Memory B cell (primary cell): ENCODE data around the gene ACAP2.

ENCODE experiments used
- ATAC-seq: fragments of 150-1000 bp; cut with Tn5 transposase; 2 replicates; pipeline ENCODE4 v1.10.0; 2021; ENCODE audit warnings: low read depth, mild to moderate bottlenecking, moderate library complexity
- DNase-seq, 2 donors: peaks; one replicate each; pipeline ENCODE4 v3.0.0; 2022; ENCODE audit warnings: low spot score in 2 of 2
- H3K27ac Mint-ChIP-seq: one replicate; pipeline ENCODE4 v1.8.0; 2022; ENCODE audit warnings: mild to moderate bottlenecking, moderate library complexity, mixed read lengths
- H3K27me3 Mint-ChIP-seq: one replicate; pipeline ENCODE4 v1.8.0; 2022; ENCODE audit warnings: mixed read lengths
- H3K36me3 Mint-ChIP-seq: one replicate; pipeline ENCODE4 v1.8.0; 2022; ENCODE audit warnings: mild to moderate bottlenecking, mixed read lengths
- H3K4me1 Mint-ChIP-seq: one replicate; pipeline ENCODE4 v1.8.0; 2022; ENCODE audit warnings: mixed read lengths
- H3K4me3 Mint-ChIP-seq: one replicate; pipeline ENCODE4 v1.8.0; 2022; ENCODE audit warnings: mild to moderate bottlenecking, moderate library complexity, mixed read lengths
- H3K9me3 Mint-ChIP-seq: one replicate; pipeline ENCODE4 v1.8.0; 2022; ENCODE audit warnings: mixed read lengths

Gene ACAP2

DNA sequence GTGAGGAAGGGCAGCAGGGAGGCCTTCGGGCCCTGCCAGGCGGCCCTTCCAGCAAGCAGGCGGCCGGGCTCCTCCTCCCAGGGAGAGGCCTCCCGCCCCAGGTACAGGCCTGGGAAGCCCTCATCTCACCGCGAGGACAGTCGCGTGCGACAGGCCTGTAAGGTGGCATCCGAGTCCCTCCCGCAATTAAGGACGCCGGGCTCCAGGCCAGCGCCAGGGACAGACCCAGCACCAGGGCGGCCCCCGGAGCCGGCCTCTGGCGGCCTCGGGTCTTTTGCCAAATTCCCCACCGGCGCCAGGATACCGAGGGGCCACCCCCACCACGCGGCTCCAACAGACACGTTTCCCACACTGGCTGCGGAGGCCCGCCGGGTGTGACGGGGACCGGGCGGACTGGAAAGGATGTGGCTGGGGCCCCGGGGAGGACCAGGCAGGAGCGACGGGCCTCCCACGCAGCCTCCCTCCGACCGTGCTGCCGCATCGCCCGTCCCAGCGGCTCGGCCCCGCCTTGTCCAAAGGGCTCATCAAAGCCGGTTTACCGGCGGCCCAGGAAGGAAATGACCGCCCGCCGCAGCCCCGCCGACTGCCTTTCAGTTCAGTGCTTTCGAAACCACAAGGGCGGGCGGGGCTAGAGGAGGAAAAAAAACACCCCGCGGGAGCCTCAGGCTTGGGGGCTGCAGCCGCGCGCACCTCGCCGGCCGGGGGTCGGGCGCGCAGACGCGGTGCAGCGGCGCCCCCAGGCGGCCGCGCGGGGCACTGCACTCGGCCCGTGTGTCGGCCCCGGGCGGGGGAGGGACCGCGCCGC lies 183.1 kb downstream of the ACAP2 start:
- Mint-ChIP-seq H3K4me1 (peaks cover 19% of the 10 kb centered on the region), H3K4me3 (peak overlapping the region; percentile 78), H3K27me3 (no peaks in the 10 kb centered on the region), H3K9me3 (no peaks in the 10 kb centered on the region), H3K27ac (no peak overlapping the region), H3K36me3 (no peaks in the 10 kb centered on the region)
- peak; percentile 92 to 94 for DNase-seq
- peak; percentile 85 for ATAC-seq

DNA sequence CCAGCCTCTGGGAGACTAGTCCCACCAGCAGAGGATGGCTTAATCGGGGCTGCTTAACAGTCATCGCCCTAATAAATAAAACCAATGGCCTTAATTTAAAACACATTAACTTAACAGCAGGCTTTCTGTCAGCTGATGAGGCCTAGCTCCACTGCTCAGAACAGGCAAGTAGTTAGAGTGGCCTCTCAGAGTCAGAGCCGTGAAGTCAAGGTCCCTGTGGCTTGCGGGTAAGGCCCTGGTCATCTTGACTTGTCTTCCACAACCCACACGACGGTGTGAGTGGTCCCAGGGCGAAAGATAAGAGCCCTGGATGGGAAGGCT lies 183.7 kb downstream of the ACAP2 start:
- Mint-ChIP-seq H3K9me3 (no peaks in the 10 kb centered on the region), H3K27me3 (no peaks in the 10 kb centered on the region), H3K4me3 (peak overlapping the region; percentile 14), H3K27ac (peak overlapping the region; percentile 55), H3K36me3 (no peaks in the 10 kb centered on the region), H3K4me1 (peaks cover 19% of the 10 kb centered on the region)
- no peak for ATAC-seq
- DNase-seq, result no peak

DNA sequence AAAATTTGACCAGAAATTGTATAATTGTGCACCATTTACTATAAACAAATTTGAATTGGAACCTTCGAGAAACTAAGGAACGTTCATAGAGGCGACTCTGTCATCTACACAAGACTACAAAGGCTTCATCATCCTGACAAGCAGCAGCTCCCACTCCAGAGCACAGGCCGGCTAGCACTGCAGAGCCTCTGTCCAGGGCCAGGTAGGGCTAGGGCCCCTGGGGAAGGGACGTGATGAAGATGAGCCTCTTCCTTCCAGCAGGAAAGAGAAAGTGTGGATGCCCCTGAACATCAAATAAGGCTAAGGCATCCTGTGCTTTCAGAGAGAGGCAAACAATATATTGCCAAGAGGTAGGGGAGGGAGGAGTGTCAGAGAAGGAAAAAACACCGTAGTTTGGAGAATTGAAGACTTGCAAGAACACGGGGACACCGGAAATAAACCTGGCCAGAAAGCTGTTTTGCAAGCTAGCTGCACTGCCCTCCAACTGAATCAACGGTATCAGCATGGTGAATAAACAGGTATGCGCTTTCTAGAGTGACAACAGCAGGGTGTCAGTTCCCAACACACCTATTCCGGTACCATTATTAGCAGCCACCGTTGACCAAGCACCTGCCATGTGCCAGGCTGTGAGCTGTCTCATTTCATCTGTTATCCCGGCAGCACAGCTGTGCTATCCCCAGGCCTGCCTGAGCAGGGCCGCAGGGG lies 184.2 kb downstream of the ACAP2 start:
- peak overlapping the region; percentile 75 for H3K27ac Mint-ChIP-seq
- peak overlapping the region; percentile 22 for H3K4me3 Mint-ChIP-seq
- H3K27me3 Mint-ChIP-seq, result no peaks in the 10 kb centered on the region
- H3K9me3 Mint-ChIP-seq, result no peaks in the 10 kb centered on the region
- H3K36me3 Mint-ChIP-seq, result no peaks in the 10 kb centered on the region
- ATAC-seq, result no peak
- no peak for DNase-seq
- peaks cover 19% of the 10 kb centered on the region for H3K4me1 Mint-ChIP-seq

DNA sequence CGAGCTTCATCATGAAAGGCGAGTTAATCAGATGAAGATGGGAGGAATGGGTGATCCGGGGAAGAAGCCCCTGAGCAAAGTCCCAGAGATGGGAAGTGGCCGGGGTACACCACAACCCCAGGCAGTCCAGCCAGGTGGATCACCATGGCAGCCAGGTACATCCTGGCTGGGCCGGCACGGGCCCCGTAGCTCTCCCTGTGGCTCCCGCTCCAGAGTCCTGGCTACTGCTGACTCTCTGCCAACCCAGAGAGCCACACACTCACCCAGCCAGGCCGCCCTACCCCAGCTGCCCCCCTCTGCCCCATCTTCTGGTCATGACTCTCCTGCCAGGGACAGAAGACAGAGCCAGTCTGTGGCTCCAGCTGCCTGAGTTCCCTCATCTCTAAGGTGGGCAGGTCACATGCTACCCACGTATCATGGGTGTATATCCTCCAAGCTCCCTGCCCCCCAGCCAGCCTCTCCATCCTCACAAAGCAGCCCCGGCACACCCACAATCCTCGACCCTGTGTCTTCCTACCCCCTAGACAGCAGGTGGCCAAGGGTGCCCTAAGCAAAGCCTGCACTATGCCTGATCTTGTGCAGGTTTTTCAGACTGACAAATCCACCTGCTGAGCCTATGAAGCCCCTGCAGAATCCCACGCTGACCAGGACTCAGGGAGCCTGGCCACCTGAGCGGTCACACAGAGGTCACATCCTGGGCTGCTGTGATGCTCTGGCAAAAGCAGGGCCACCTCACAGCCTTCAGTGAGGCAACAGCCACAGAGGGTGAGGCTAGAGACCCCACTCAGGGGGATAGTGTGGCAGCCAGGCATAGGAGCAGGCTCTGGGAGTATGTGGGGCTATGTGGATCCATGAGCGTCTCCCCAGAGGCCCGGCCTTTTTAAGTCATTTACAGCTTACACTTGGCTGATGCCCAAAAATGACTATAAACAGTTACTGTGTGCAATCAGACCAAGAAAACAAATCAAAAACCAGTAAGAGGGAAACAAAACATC lies 185.1 kb downstream of the ACAP2 start:
- Mint-ChIP-seq H3K36me3 (no peaks in the 10 kb centered on the region), H3K27ac (peak overlapping the region; percentile 75), H3K4me3 (no peak overlapping the region), H3K4me1 (peaks cover 19% of the 10 kb centered on the region), H3K27me3 (no peaks in the 10 kb centered on the region), H3K9me3 (no peaks in the 10 kb centered on the region)
- DNase-seq, result no peak
- ATAC-seq, result no peak

DNA sequence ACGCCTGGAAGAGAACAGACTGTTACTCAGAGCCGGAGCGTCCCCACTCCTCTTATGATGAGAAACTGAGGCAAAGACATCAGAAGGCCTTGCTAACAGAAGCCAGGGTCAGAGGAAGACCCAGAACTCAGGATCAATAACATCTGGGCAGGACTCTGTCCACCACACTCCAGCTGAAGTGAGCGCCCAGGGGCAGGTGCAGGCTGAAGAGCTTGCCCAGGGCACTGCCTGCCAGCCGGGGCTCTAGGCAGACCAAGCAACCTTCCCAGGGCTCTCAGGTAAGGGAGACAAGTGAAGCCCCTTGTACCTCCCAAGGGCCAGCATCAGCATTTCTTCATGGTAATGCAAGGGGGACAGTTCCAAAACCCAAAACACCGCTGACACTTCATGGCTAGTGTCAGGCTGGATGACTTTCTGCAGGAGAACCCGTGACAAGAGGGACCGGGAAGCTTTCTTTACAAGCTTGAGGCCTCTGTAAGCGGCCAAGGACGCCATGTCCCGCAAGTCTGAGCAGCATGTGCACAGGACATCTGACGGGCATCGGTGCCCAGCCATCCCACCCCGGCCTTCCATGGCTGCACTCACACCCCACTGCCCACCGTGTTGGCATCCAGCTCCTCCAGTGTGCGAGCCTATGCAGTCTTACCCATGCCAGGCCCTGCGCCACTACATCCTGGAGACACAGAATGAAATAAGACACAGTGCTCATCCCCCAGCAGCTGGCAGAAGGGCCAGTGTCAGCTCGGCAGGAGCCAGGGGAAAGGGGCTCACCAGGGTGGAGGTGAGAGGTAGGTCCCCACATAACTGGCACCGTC lies 186.0 kb downstream of the ACAP2 start:
- Mint-ChIP-seq H3K9me3 (no peaks in the 10 kb centered on the region), H3K27me3 (no peaks in the 10 kb centered on the region), H3K4me1 (peaks cover 19% of the 10 kb centered on the region), H3K36me3 (no peaks in the 10 kb centered on the region), H3K4me3 (no peak overlapping the region), H3K27ac (no peak overlapping the region)
- ATAC-seq (no peak), DNase-seq (no peak)

DNA sequence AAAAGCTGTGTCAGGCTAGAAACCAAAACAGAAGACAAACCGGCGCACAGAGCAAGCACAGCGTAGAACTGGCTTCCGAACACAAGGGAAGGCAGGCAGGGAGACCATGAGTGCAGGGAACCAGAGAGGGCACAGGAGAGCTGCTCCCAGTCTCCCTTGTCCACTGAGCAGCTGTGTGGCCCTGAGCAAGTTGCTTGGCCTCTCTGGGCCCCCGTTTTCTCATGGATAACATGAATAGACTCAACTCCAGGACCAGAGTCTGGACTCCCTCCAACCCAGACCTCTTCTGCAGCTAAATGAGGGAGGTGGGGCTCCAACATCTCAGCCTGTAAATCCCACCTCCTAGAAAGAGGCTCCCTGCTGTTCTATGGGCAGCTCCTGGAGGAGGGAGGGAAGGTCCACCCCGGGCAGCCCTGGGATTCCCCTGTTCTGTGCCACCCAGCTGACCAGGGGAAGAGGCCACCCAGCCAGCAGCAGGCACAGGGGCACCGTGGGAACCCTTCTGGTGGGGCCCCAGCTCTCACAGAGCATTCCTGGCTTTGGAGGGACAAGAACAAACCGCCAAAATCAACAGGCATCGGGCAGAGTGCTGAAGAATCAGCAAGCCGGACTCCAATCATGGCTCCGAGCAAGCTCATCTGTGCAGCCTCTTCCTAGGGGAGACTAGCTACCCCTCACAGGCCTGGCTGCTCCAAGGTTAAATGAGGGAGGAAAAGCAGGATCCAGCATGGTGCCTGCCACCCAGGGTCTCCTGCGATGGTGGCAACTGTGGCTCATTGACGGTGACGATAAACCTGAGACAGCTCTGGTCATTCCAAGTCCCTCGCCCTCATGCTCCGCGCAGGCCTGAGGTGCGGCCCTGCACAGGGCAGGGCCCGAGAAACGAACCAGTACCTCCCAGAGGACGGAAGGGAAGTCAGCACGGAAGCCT lies 187.0 kb downstream of the ACAP2 start:
- Mint-ChIP-seq H3K27me3 (no peaks in the 10 kb centered on the region), H3K4me1 (peaks cover 15% of the 10 kb centered on the region), H3K4me3 (no peak overlapping the region), H3K9me3 (no peaks in the 10 kb centered on the region), H3K27ac (no peak overlapping the region), H3K36me3 (no peaks in the 10 kb centered on the region)
- ATAC-seq (no peak), DNase-seq (no peak)

DNA sequence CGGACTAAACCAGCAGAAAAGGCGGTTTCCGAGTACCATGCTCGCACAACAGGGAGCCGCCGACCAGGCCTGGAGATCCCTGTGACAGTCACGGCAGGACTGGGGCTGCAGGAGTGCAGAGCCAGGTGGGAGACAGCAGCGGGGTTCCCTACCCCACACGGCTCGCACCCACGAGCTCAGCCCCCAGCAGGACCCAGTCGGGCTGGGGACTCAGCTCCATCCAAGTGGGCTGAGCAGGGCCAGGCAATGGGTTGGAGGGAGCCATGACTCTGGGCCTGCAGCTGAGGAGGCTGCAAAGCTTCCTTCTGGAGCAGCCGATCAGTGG lies 187.7 kb downstream of the ACAP2 start:
- H3K27ac Mint-ChIP-seq, result no peak overlapping the region
- H3K27me3 Mint-ChIP-seq, result no peaks in the 10 kb centered on the region
- H3K4me1 Mint-ChIP-seq, result peaks cover 16% of the 10 kb centered on the region
- DNase-seq, result no peak
- no peak for ATAC-seq
- H3K4me3 Mint-ChIP-seq, result no peak overlapping the region
- no peaks in the 10 kb centered on the region for H3K9me3 Mint-ChIP-seq
- H3K36me3 Mint-ChIP-seq, result no peaks in the 10 kb centered on the region

DNA sequence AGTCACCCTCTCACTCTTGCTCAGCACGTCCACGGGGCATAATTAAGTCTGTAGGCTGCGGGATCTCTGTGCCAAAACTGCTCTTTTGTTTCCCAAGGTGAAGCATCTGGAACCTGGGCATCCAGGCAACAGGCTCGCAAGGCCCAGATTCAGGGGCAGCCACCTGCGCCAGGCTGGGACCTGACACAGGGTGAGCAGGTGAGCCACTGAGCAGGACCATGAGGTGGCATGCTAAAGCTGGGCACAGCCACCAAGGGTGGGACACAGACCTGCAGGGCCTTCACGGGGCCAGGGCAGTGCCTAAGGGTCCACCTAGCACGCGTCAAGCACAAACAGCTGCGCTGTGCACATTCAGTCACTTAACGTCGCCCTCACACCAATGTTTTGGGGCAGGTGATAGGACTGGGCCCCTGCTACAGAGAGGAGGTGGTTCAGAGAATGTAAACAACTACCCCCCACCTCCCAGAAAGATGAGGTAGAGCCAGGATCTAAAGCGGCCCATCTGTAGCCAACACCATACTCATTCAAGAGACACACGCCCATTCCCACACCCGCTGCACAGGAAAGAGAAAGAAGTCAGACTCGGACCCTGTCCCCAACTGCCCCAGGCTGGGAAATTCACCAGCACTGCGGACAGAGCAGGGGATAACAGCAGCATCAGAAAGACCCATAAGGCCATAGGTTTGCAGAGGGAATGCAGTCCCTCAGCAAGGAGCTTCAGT lies 188.2 kb downstream of the ACAP2 start:
- Mint-ChIP-seq H3K27ac (no peak overlapping the region), H3K4me1 (peaks cover 16% of the 10 kb centered on the region), H3K36me3 (no peaks in the 10 kb centered on the region), H3K9me3 (no peaks in the 10 kb centered on the region), H3K4me3 (no peak overlapping the region), H3K27me3 (no peaks in the 10 kb centered on the region)
- ATAC-seq (no peak), DNase-seq (no peak)

DNA sequence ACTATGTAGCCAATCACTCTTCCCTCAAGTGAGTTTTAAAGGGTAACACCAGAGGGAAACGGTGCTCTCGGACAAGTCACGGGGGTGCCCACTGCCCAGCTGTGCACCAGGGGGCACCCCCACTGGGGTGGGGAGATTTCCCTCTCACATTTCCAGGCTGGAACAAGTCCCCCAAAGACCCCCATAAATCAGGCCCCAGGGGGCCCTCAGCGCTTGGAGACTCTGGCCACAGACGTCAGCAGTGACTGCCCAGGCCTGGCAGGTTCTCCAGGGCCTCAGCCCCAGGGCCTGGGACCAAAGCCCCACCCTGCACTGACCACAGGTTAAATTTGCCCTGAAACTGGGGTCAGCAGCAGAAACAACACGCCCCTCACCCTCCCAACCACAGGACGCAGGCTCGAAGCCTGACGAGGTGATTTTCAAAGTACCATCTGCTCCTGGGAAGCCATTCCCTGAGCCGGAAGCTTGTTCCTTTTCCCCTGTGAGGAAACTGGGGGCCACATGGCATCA lies 188.8 kb downstream of the ACAP2 start:
- H3K27ac Mint-ChIP-seq, result no peak overlapping the region
- H3K4me3 Mint-ChIP-seq, result no peak overlapping the region
- no peaks in the 10 kb centered on the region for H3K27me3 Mint-ChIP-seq
- H3K36me3 Mint-ChIP-seq, result no peaks in the 10 kb centered on the region
- DNase-seq (no peak), ATAC-seq (no peak)
- peaks cover 16% of the 10 kb centered on the region for H3K4me1 Mint-ChIP-seq
- H3K9me3 Mint-ChIP-seq, result no peaks in the 10 kb centered on the region

DNA sequence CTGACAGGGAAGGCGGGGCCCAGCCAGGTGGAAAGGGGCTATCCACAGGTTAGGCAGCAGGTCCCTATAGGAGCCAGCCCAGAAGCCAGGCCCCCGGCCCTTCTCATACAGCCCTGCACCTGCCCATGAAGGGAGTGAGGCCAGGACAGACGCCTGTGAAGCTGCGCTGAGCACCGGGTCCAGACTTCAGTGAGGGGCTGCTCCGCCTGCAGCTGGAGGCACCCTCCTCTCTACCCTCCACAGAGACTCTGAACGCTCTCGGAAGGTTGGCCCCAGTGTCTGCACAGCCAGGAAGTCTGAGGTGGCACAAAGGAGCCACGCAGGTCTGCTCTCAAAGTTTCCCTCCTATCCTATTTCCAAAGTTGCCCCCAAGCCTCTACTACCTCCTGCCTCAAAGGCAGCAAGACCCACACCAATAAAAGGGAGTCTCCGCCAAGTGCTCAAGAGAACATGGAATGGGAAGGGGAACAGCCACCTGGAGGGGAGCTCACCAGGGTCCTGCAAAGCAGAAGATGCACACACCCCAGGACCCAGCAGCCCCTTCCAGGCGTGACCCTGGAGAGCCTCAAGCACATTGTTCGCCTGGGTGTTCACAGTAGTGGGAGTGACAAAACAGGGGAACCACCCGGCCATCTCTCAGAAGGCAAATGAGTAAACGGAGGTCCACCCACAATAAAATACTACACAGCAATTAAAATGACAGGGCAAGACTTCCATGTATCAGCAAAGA lies 191.3 kb downstream of the ACAP2 start:
- Mint-ChIP-seq H3K27ac (no peak overlapping the region), H3K4me1 (peaks cover 8% of the 10 kb centered on the region), H3K4me3 (no peak overlapping the region), H3K36me3 (no peaks in the 10 kb centered on the region), H3K9me3 (no peaks in the 10 kb centered on the region), H3K27me3 (no peaks in the 10 kb centered on the region)
- ATAC-seq (no peak), DNase-seq (no peak)

DNA sequence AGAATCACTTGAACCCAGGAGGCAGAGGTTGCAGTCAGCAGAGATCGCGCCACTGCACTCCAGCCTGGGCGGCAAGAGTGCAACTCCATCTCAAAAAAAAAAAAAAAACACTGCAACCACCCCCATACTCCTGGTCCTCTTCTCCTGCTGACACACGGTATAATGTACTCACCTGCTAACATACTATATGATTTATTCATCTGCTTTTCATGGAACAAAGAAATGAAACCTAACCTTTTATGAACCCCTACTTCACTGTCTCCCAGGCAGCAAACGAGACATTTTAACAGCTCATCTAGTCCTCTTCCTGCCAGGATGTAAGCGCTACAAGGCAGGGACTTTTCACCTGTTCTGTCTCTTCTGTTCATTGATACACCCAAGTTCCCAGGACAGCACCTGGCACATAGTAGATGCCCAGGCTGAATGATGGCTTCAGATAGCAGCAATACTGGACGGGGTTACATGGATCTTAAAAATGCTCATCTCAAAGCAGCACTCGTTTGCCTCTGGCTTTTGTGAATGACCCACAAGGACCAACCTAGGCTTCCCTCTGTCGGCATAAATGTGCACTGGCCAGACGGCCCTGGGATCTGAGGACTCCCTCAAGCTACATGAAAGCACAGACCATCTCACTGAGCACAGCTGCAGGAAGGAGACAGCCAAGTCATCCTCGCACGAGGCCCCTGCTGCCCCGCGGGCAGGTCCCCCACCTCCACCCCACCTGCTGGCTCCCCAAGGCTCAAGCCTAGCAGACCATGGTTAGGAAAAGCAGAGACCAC lies 192.2 kb downstream of the ACAP2 start:
- Mint-ChIP-seq H3K36me3 (peaks cover 3% of the 10 kb centered on the region), H3K27me3 (no peaks in the 10 kb centered on the region), H3K4me1 (peaks cover 8% of the 10 kb centered on the region), H3K27ac (no peak overlapping the region), H3K4me3 (no peak overlapping the region), H3K9me3 (no peaks in the 10 kb centered on the region)
- no peak for DNase-seq
- ATAC-seq, result peak; percentile 44
